Measurements from ENCODE around the gene TEKT3.

Gene TEKT3

GRCh38 chr17:15266325-15267125 is 74.9 kb downstream of the TEKT3 start:
- no peak for DNase-seq

GRCh38 chr17:15265131-15265530 is 76.3 kb downstream of the TEKT3 start, which contains the start of gene PMP22:
Gene PMP22 (minus strand): TSS chr17:15265326. CDS start chr17:15260727, 4,599 bp downstream.
- DNase-seq, result peak in 15 of 51 donors; percentile 7 to 56 (median 21)

- DNase-seq, result peak in 1 of 51 donors; percentile 18
Observed at GRCh38 chr17:15264542-15264941, 76.9 kb downstream of the TEKT3 start.

- DNase-seq, result no peak
Observed at GRCh38 chr17:15263680-15264079, 77.7 kb downstream of the TEKT3 start.

GRCh38 chr17:15263206-15263579 is 78.2 kb downstream of the TEKT3 start:
- peak in 48 of 51 donors; percentile 21 to 84 (median 70) for DNase-seq

GRCh38 chr17:15262291-15263205 is 78.8 kb downstream of the TEKT3 start:
- DNase-seq, result peak in 50 of 51 donors; percentile 27 to 91 (median 76)

GRCh38 chr17:15261802-15262290 is 79.6 kb downstream of the TEKT3 start:
- DNase-seq, result peak in 19 of 51 donors; percentile 14 to 86 (median 54)

- peak in 39 of 51 donors; percentile 35 to 80 (median 63) for DNase-seq
Observed at GRCh38 chr17:15261258-15261801, 80.1 kb downstream of the TEKT3 start.

- DNase-seq, result peak in 50 of 51 donors; percentile 53 to 95 (median 80)
Observed at GRCh38 chr17:15260376-15261257, 80.8 kb downstream of the TEKT3 start.

- no peak for DNase-seq
Observed at GRCh38 chr17:15257796-15258512, 83.4 kb downstream of the TEKT3 start.

GRCh38 chr17:15257258-15257788 is 84.1 kb downstream of the TEKT3 start:
- DNase-seq, result peak; percentile 18 to 95 (median 87)

GRCh38 chr17:15256689-15257088 is 84.7 kb downstream of the TEKT3 start:
- no peak for DNase-seq

- no peak for DNase-seq
Observed at GRCh38 chr17:15255713-15256454, 85.5 kb downstream of the TEKT3 start.
